NCI-H1436 treated with DMSO at 0.1 percent for 48 hours (cell line): ENCODE measurements around the gene PROP1.
"Not testable (repeated sequence)": the region's sequence is repeated elsewhere in the genome, so short reads cannot be mapped to it uniquely, and the experiment has no call there.

ENCODE experiments used
- DNase-seq: peaks from one replicate; lab custom pipeline; 2025; lab: John Stamatoyannopoulos, UW

PROP1 gene

DNA sequence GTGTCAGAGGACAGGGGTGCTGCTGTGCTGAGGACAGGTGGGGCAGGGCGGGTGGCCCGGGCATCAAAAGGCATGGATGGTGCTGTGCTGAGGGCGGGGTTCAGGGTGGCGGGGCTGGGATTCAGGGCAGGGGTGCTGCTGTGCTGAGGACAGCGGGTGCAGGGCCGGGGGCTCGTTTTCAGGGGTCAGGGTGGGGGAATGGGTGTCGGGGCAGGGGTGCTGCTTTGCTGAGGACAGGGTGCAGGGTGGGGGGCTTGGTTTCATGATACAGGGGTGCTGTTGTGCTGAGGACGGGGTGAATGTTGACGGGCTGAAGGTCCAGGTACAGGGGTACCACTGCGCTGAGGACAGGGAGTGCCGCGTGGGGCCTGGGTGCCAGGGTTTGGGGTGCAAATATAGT lies 50.9 kb downstream of the PROP1 start:
- not testable (repeated sequence) for DNase-seq

DNA sequence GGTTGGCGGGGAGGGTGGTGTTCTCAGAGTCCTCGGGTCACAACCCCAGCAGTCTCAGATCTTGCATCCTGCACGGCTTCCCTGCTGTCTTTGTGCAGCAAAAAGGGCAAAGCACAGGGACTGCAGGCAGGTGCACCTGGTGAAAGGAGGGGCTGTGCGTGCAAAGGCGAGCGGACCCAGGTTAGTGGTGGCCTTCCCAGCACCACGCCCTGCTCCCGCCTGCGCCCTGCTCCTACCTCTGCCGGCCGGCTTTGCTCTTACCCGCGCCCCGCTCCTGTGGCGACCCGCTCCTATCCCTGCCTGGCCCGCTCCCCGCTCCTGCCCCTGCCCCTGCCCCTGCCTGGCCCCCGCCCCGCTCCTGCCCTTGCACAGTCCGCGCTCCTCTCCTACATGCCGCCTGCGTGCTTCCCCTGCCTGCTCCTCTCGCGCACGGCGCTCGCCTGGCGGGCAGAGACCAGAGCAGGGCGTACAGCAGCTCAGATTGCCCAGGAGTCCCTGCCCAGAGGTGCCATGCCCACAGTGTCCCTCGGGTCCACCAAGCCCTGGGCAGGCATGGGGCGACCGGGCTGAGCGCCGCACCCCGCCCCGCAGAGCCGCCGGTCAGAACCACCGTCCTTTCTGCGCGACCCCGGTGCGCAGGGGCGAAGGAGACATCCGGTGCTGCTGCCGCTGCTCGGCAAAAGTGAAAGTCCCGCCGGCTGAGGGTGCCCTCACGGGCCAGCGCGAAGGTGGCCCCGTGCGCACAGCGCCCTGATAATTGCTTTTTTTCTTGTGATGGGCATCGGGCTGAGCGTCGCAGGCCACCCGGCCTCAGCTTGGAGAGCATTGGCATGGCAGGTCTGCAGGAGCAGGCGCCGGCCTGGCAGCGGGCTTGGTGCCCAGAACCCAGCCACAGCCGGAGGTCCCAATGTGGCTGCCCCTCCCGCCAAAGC lies 52.0 kb downstream of the PROP1 start:
- DNase-seq = not testable (repeated sequence)

DNA sequence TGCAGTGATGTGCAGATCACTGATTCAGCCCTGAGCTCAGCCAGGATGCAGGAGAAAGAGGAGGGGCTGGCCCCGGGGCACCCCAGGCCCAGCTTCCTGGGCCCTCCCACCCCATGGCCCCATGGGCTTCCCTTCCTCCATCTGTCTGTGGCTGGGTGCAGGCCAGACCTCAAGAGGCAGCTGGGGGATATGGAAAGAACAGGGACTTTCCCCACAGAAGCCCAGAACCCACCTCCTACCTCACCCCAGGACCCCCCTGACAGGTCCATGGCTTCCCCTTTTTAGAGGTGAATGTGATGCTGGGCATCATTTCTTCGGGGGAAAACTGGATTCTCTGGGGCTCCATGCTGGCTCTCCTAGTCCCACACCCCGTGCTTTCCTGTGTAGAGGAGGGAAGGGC lies 53.1 kb downstream of the PROP1 start:
- not testable (repeated sequence) for DNase-seq
